NCI-H1048 (cell line): ENCODE measurements around the gene TIMMDC1.
"Not testable (repeated sequence)": the region's sequence is repeated elsewhere in the genome, so short reads cannot be mapped to it uniquely, and the experiment has no call there.

Experiments used
- DNase-seq: peaks from one replicate; lab custom pipeline; 2025; lab: John Stamatoyannopoulos, UW

The TIMMDC1 gene

DNA sequence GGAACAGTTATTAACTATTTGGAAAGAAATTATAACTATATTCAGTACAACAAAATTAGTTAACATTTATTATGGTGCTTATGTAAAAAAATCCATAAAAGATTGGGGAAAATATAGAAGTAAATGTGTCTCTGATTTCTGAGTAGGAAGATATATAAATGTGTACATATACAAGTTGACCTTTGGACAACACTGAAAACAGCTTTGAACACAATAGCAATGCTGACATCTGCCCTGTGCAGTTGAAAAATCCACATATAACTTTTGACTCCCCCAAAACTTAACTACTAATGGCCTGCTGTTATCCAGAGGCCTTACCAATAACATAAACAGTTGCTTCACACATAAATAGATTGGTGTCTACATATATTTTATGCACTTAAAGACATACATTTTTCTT, 12.3 kb downstream of the TIMMDC1 start:
- no peak for DNase-seq

DNA sequence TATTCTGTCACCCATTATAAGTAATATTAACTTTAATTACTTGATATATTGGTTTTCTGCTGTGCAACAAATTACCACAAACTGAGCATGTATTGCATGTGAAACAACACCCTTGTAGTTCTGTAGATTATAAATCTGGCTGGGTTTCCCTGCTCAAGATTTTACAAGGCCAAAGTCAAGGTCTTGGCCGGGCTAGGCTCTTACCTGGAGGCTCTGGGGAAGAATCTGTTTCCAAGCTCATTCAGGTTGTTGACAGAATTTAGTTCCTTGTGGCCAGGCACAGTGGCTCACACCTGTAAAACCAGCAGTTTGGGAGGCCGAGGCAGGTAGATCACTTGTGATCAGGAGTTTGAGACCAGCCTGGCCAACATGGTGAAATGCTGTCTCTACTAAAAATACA, 16.3 kb downstream of the TIMMDC1 start:
- DNase-seq, result no peak

DNA sequence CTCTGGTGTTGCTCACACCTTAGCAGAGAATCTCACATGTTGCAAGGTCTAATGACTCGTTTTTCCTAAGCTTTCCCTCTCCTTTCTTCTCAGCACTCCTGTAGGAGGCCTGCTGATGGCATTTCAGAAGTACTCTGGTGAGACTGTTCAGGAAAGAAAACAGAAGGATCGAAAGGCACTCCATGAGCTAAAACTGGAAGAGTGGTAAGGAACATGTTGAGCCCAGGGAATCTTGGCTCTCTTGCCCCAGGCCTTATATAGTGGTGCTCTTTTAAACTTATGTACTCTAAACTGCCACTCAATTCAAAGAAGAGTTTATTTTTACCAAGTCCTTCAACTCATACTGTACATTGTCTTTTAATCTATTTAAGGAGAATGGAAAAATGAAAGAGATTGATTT, 18.8 kb downstream of the TIMMDC1 start:
- no peak for DNase-seq

DNA sequence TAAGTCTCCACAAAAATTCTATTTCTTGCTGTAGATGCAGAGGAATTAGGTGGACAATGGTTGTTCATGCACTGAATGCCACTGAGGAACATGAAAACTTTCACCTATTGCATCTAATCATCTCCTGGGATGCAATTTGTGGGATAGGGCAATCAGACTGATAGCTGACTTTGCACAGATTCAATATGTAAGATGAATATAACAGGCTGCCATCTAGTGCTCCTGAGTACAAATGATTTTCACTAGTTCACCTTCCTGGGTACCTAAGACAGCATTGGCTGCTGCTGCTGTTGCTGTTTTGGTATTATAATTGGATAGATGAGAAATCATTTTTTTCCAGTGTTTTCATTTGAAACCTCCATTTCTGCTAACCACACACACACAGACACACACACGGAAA, 19.7 kb downstream of the TIMMDC1 start:
- DNase-seq, result no peak

DNA sequence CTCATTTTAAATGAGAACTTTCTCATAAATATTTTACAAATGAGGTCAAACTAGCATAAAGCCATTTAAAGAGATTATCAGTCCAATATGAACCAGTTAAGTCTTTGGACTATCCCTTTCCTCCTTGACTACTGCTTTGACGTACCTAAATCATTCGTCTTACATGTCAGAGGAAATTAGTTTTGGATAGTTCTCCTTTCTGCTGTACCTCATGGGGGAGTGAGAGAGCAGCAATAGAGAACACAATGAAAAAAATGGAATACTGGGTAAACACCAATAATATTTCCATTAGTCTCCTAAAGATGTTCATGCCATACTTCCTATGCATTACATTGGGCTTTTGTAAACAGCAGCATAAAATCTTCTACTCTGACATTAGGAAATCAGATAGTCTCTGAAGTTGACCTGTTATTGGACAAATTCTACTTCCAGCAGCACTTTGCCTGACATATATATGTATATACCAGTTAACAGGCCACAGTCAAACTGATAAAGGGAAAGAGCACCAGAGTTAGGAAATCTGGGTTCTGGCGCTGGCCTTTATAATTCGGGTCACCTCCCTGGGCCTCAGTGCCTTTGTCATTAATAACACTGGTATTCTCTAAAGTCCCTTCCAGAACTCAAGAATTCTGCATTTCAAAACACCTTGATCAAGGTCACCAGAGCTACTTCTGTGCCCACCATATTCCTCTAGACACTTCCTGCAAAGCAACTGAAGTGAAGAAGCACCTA, 26.8 kb downstream of the TIMMDC1 start:
- DNase-seq, result no peak

DNA sequence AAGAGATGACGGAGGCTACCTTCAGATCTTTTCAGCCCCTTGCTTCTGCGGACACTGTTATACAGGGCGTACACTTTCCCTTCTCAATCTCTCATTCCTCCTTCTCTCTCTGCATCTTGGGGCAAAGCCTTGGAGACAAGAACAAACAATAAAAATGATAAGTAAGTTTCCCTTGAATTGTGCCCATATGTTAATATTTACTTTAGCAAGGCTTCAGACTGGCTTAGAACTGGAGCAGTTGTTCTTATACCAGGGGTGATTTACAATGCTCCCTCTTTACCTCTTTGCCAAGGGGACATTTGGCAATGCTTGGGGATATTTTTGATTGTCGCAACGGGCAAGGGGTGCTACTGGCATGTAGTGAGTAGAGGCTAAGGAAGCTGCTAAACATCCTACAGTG, 29.4 kb downstream of the TIMMDC1 start:
- DNase-seq, result no peak

DNA sequence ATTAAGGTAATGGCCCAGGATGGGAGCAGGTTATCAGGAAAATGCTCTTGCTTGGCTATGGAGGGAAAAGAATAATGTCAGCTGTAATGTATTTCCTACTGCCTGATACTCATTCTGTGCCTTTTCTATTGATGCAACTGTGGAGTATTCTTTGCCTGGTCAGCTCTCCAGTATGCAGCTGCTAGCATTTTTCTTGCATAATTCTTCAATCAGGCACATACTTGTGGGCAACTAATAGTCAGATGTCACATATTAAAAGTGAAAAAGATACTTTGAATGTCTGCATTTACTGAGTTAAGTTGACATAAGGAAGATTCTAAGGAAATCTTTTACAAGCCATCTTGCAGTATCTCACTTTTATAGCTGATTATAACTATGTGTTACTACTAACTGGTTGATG, 31.5 kb downstream of the TIMMDC1 start:
- no peak for DNase-seq

DNA sequence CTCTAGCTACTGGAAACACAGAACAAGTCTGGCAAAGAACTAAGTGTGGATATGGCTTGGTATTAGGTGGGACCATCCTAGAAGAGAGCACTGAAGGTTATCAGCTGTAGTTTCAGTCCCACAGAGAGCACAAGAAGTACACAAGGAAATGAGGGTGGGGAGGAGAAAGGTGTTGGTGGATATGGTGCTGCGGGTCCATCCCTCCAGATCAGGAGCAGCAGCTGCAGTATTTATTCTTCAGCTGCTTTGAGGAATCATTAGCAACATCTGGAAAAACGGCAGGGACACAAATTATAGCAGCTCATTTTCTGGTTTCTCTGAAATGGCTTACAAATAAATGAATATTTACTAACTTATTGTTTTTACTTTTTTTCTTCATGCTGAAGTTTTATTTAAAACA, 32.1 kb downstream of the TIMMDC1 start:
- no peak for DNase-seq

DNA sequence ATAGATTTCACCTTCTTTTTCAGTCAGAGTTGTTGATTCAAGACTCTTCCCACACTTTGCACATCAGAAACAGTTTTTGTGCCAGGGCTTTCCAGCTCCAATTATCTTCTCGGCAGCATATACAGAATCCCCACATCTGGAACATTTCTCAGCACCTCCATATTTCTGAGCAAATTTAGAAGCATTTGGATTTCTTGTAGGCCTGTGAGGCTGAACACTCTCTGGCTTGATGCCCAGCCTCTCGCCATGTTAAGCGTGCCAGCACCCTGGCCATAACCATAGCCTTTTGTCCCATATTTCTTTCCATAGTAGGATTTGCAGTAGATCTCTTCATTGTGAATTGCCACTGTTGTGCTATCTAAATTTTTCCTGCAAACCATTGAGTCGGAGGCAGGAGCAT, 32.8 kb downstream of the TIMMDC1 start:
- DNase-seq, result no peak

DNA sequence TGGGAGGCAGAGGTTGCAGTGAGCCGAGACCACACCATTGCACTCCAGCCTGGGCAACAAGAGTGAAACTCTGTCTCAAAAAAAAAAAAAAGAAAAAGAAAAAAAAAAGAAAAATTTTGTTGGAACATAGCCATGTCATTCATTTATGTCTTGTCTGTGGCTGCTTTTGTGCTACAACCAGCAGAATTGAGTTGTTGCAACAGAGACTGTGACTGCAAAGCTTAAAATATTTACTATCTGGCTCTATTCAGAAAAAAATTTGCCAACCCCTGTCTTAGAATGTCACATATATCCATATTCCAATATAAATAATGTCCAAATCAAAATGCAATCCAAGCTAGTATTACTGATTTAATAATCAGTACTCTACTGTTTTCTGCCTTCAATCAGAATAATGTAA, 35.9 kb downstream of the TIMMDC1 start:
- no peak for DNase-seq

DNA sequence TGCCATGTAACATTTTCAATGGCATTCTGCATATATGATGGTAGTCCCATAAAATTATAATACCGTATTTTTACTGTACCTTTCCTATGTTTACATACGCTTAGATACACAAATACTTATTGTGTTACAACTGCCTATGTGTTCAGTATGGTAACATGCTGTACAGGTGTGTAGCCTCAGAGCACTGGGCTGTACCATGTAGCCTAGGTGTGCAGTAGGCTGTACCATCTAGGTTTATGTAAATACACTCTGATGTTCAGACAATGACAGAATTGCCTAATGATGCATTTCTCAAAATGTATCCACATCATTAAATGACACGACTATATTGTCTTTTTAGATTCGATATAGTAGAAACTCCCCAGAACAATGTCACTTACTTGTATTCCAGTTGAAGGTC, 38.4 kb downstream of the TIMMDC1 start:
- DNase-seq, result no peak

DNA sequence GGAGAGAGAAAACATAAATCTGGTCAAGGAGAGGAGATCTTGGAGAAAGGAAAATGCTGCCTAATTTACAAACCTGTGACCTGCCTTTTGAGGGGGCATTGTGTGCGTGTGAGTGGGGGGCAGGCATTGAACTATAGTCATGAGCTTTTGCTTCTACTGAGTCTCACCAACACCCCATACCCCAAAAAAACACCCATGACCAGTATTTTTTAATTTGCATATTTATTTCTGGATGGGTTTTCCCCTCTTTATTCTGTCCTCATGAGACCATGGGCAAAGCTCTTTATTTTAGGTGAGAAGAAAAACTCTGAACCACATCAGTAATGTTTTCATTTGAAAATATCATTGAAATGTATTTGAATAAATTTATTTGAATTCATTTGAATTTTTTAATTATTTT, 40.4 kb downstream of the TIMMDC1 start:
- no peak for DNase-seq

DNA sequence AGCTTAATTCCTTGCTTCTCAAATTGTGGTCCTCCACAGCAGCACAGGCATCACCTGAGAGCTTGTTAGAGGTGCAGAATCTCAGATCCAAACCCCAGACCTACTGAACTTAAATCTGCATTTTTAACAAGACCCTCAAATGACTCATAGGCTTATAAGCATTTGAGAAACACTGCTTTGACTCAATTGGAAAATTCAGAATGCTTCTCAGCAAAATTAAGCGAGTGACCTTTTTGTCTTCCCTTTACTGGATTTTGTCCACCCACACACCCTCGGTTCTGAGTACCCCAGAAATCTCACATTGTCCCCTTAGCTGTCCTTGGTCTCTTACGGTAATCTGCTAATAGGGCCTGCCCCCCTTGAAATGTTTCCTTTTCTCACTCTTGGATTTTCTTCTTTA, 43.2 kb downstream of the TIMMDC1 start:
- DNase-seq, result no peak

DNA sequence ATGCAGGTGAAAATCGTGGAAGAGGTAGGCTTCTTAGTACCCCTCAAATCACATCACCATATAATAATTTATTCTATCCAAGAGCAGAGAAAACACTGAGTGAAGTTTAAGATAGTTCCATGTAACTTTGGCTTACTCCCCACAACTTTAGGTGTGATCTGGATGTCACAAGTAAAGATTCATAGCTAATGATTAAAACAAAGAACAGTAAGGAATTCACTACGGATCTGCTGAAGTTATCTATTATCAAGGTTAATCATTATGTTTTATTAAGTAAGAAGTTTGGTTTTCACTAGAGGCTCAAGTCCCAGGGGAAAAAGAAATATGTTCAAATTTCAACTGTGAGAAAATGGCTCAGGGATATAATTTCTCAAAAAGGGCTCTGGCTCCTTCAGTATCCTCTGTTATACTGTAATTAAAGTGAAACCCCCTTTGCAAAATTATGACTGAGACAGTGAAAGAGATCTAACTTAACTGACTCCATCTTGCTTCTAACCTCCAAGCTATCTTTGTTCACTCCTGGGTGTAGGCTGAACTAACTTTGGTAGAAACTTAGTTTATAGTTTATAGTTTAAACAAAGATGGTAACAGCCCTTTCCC, 43.9 kb downstream of the TIMMDC1 start:
- DNase-seq, result no peak

DNA sequence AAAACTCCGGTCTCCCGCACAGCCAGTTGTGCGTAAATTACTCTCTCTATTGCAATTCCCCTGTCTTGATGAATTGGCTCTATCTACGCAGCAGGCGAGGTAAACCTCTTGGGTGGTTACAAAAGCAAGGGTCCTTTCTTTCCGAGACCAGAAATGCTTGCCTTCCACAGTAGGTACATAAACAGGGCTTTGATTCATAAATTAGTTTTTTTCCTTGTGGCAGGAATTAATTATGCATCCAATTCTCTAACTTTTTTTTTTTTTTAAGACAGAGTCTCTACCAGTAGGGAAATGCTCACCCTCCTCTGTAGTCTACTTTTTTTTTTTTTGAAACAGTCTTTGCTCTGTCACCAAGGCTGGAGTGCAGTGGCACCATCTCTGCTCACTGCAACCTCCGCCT, 44.8 kb downstream of the TIMMDC1 start:
- DNase-seq, result no peak

DNA sequence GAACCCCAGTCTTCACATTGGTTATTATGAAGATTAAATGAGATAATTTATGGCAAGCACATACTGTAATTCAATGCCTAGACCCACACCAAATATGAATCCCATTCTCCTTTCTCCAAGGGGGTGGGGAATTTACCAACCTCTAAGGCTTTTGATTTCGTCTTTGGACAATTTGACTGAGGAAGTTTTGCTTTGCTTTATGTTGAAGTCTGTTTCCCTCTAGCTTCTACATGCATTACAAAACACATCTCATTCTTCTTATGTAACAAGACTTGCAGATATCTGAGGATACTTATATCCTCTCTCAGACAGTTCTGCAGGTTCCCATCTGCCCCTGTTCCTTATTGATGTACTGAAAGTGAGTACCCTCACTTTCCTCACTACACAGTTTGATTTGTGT, 48.9 kb downstream of the TIMMDC1 start:
- DNase-seq, result no peak

DNA sequence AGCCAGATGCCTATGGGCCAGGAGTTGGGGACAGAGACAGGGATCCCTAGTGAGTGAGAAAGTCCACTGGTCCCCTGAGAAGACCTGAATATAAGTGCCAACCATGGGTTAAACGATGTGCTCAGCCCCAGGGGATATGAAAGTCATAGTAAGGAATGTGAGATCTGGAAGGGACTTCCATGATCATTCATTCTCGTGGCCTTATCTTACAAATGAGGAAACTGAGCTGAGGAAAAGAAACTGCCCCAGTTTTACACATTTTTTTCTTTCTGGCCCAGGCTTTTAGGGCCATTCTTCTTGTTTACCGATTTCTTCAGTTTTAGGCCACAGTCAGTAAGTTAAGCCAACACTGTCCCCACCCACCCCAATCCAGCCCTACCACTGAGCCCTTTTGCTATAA, 50.0 kb downstream of the TIMMDC1 start:
- DNase-seq, result no peak

DNA sequence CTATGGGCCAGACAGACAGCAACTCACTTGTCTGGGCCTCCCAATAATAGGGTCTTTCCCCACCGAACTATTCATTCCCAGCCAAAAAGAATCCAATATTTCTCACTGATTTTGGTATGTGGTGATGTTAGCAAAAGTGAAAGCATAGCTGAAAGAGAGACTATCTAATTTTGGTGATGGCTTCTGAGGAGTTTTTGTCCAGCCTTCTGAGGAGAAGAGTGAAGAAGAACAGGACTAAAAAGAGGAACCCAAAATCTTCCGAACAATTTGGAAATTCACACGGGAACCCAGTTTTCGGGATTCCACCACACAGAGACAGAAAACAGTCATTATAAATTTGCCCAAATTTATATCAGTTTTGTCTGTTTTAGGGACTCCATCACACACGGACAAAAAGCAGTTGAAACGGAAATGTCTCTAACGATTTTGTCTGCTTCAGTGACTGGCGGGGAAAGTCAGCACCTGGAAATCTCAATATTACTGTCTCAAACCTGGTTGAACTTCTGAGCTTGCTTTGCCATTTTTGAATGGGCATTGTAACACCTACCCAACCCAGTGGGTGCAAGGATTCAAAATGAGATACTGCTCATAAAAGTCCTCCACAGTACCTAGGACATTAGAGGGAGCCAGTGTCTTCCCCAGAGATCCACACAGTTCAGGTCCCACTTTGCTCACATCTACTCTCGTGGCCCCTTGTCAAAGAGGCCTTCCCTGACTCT, 52.0 kb downstream of the TIMMDC1 start:
- DNase-seq, result no peak

DNA sequence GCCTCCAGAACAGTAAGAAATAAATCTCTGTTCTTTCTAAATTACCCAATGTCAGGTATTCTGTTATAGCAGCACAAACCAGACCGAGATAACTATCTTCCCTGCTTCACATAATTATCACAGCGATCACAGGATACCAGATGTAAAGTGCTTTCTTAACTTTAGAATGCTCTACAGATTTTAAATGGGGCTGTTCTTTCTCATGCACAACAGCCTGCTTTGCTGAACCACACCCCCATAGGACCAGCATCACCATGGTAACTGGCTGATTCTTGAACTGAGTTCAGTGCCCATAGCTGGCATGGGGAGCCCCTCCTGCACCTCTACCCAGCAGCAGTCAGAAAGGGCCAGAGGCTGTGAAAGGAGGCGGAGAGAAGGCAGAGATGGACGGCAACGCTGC, 53.3 kb downstream of the TIMMDC1 start:
- DNase-seq, result no peak

DNA sequence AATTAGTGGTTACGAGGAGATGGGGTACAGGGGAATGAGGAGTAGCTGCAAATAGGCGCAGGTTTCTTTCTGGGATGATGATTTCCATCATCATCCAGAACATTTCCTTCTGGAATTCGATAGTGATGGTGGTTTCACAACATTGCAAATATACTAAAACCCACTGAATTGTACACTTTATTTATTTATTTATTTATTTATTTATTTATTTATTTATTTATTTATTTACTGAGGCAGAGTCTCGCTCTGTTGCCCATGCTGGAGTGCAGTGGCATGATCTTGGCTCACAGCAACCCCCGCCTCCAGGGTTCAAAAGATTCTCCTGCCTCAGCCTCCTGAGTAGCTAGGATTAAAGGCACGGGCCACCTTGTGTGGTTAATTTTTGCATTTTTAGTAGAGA, 54.6 kb downstream of the TIMMDC1 start:
- not testable (repeated sequence) for DNase-seq

DNA sequence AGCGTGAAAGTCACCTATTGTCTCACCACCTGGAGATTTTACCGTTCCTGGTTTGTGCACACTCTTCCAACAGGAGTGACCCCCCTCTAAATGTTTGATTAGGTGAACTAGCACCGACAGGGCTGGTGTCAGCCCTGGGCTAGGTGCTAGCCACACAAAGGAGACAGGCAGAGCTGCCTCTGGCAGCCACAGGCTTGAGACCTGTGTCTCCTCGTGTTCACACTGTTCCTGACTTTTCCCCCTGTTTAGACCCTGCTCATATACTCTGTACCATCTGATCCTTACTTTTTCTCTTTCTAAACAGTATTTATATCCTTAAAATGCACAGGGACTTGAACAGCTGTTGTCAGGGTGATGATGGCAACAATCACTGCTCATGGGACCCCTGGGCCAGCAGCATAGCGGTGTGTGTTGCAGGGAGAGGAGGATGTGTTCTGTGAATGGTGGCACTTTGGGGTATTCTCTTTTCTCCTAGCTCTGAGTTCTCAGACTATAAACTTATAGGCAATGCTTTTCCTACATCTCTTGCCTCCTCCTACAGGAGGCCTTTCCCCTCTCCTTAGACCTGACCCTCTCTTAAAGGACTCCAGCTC, 55.6 kb downstream of the TIMMDC1 start:
- DNase-seq, result no peak

DNA sequence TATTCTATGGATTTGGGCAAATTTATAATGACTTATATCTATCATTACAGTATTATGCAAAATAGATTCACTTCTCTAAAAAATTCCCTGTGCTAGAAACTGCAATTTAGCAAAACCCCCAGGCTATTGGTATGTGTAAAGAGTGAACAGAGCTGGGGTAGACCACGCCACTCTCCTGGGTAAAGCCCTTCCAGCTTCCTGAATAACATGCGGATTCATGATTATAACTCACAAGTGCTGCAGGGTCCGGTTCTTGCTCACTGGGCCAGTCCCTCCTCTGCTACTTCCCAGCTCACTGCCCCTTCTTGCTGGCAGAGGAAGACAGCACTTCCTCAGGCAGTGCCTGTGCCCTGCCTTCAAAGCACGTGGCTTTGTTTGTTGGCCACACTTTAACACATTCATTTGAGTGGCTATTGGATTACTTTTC, 57.0 kb downstream of the TIMMDC1 start:
- no peak for DNase-seq

DNA sequence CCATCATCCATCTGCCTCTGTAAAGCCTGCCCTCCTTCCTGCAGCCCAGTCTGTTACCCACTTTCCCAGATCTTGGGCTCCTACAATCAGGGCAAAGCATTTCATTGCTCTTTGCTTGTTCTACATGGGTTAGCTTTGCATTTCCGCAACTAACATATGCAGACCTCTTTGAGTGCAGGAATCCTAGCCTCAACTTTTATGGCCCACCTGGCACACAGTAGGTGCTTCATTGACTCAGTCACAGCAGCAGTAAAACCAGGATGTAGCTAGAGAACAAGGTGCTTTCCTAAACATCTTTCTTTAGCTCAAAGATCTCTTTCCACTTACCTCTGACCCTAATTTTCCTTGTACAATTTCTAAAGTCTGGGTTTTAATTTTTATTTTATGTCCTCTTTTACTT, 57.6 kb downstream of the TIMMDC1 start:
- DNase-seq, result no peak
